Measurements from ENCODE around the gene CPNE4. TPM values are rescaled to one million over a fixed set of nuclear protein-coding genes. Genes with fewer than 3 reads are reported as not detected.

Gene CPNE4
- total and polyA plus RNA-seq, 8 donors, result 0.15 to 8.9 (median 1.7) TPM

DNA sequence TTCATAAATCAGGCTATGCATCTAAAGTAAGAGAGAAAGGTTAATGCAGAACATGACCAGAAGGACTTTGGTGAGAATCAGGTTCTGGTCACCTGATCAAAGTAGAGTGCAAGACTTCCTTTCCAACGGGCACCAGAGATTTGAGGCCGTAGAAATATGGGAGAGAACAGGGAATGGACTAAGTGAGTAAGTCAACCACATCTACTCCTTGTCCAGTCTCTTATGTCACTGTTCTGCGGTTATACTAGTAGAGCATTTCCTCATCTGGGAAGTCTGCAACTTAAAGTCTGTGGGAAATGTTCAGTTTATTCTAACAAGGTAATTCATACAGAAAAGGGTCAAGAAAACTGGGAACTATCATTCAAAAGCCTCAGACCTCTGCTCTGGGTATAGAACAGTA is 232.8 kb downstream of the CPNE4 start:
- no peak for DNase-seq
- H3K27ac ChIP-seq, result no peak overlapping the region
- 69 to 86% (median 78%) methylated on average over 3 of the region's 3 CpGs for WGBS, 5 donors
- intact Hi-C loops (cut with DNase I; ENCODE audit: low total_unique reads), result no loop called here
- no peaks in the 10 kb centered on the region for H3K27me3 ChIP-seq
- TF ChIP-seq POLR2AphosphoS5 (IDR thresholded peaks at IDR 0.05), result no peak
- no peak for TF ChIP-seq POLR2A (IDR thresholded peaks at IDR 0.05)
- TF ChIP-seq, protein P1, sequence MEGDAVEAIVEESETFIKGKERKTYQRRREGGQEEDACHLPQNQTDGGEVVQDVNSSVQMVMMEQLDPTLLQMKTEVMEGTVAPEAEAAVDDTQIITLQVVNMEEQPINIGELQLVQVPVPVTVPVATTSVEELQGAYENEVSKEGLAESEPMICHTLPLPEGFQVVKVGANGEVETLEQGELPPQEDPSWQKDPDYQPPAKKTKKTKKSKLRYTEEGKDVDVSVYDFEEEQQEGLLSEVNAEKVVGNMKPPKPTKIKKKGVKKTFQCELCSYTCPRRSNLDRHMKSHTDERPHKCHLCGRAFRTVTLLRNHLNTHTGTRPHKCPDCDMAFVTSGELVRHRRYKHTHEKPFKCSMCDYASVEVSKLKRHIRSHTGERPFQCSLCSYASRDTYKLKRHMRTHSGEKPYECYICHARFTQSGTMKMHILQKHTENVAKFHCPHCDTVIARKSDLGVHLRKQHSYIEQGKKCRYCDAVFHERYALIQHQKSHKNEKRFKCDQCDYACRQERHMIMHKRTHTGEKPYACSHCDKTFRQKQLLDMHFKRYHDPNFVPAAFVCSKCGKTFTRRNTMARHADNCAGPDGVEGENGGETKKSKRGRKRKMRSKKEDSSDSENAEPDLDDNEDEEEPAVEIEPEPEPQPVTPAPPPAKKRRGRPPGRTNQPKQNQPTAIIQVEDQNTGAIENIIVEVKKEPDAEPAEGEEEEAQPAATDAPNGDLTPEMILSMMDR (IDR thresholded peaks at IDR 0.05), result no peak
- no peak for TF ChIP-seq EP300 (IDR thresholded peaks at IDR 0.05)
- no peak overlapping the region for H3K4me3 ChIP-seq
- H3K36me3 ChIP-seq, result no peaks in the 10 kb centered on the region
- H3K9me3 ChIP-seq, result no peaks in the 10 kb centered on the region
- H3K4me1 ChIP-seq, result no peaks in the 10 kb centered on the region

DNA sequence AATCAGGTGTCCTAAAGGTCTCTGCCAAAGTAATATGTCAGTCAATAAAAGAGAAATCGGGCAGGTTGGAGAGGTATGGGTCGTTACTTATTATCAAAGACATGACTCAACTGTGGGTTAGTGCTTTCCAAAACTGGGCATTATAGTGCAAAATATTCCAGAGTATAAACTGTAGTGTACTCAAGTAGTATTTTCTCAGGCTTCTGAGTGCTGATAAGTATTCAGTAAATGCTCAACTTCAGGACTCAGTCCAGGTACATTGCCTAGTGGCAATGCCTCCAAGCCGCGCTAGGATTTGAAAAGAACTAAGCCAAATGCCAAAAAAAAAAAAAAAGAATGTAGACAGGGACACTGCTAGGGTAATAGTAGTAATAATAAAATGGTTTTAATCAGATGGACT is 233.2 kb downstream of the CPNE4 start:
- Histone ChIP-seq H3K4me1 (no peaks in the 10 kb centered on the region), H3K27me3 (no peaks in the 10 kb centered on the region), H3K9me3 (no peaks in the 10 kb centered on the region), H3K27ac (no peak overlapping the region), H3K4me3 (no peak overlapping the region), H3K36me3 (no peaks in the 10 kb centered on the region)
- TF ChIP-seq POLR2AphosphoS5 (IDR thresholded peaks at IDR 0.05) (no peak), POLR2A (IDR thresholded peaks at IDR 0.05) (no peak), EP300 (IDR thresholded peaks at IDR 0.05) (no peak)
- TF ChIP-seq, protein P1 (IDR thresholded peaks at IDR 0.05), result no peak
- no peak for DNase-seq
- intact Hi-C loops (cut with DNase I; ENCODE audit: low total_unique reads), result no loop called here
- WGBS, 5 donors, result 84 to 91% (median 90%) methylated on average over 4 of the region's 4 CpGs

DNA sequence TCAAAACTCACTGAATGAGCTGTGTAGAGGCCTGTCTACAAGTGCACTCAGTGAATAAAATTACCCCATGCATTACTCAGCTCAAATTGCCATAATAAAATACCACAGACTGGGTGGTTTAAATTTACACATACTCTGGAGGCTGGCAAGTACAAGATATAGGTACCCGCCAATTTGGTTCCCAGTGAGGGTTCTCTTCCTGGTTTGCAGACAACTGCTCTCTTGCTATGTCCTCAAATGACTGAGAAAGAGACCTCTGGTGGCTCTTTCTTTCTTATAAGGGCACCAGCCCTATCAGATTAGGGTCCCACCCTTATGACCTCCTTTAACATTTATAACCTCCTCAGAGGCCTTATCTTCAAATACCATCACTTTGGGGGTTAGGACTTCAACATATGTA is 237.0 kb downstream of the CPNE4 start:
- TF ChIP-seq EP300 (IDR thresholded peaks at IDR 0.05), result no peak
- TF ChIP-seq, protein P1 (IDR thresholded peaks at IDR 0.05), result no peak
- intact Hi-C loops (cut with DNase I; ENCODE audit: low total_unique reads), result loop anchor here (10.0 kb wide), 1 partner anchor 237 kb away; the partner anchor contains the start of gene CPNE4
- Histone ChIP-seq H3K27ac (no peak overlapping the region), H3K36me3 (no peaks in the 10 kb centered on the region), H3K4me3 (no peak overlapping the region), H3K27me3 (no peaks in the 10 kb centered on the region), H3K4me1 (peaks cover 0 to 11% (median 6%) of the 10 kb centered on the region in 4 donors), H3K9me3 (no peaks in the 10 kb centered on the region)
- DNase-seq, result no peak
- 47 to 100% (median 91%) methylated on average over 1 of the region's 1 CpG for WGBS, 5 donors

DNA sequence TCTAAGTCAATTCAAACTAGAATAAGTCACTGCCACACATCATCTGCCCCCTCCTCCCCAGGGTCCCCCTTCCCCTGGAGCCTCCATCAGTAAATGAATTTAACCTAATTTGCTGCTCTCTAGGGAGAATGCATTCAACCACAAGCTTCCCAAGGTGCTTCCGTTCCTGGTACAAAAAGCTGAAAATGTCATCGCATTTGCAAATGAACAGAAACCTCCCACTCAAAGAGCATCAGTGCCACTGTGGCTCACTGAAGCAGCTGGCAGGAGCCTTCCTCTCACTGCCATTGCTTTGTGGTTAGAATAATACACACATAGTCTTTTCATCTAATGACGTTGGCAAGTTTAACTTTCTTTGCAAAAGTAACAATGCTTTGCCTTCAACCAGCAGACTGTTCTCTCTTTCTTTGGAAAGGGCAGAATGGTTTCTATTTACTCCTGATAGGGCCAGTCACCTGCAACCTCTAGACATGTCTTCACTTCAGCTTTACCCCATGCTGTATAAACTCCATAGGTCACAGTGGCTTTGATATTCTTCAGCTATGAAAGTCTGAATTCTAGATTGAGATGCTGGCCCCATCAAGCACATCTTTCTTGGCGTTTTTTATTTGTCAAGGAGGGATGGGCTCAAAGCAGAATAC is 238.1 kb downstream of the CPNE4 start:
- H3K4me3 ChIP-seq, result no peak overlapping the region
- H3K9me3 ChIP-seq, result no peaks in the 10 kb centered on the region
- H3K27ac ChIP-seq, result no peak overlapping the region
- DNase-seq, result peak in 1 of 2 donors; percentile 7
- intact Hi-C loops (cut with DNase I; ENCODE audit: low total_unique reads), result loop anchor here (10.0 kb wide), 1 partner anchor 238 kb away; the partner anchor contains the start of gene CPNE4
- H3K27me3 ChIP-seq, result no peaks in the 10 kb centered on the region
- 41 to 51% (median 46%) methylated on average over 4 of the region's 4 CpGs for WGBS, 5 donors
- H3K36me3 ChIP-seq, result no peaks in the 10 kb centered on the region
- TF ChIP-seq EP300 (IDR thresholded peaks at IDR 0.05), result no peak
- TF ChIP-seq, protein P1 (IDR thresholded peaks at IDR 0.05), result no peak
- H3K4me1 ChIP-seq, result peaks cover 0 to 11% (median 6%) of the 10 kb centered on the region in 4 donors

Measured in stomach (tissue), 9 donors.